HCT116 (cell line): ENCODE measurements around the gene TANC1. TPM values are rescaled to one million over a fixed set of nuclear protein-coding genes. Genes with fewer than 3 reads are reported as not detected.

Source experiments
- ATAC-seq: fragments of 200-7000 bp; cut with Tn5 transposase; 2 replicates; pipeline ENCODE4 v1.9.1; 2020; ENCODE audit warnings: mild to moderate bottlenecking, moderate library complexity
- BruUV-seq: library from RNA; stranded (reverse); fragments of 400-500 nt; replicated peaks from 2 replicates; lab custom pipeline; 2021; lab: Mats Ljungman, UMichigan
- CTCF ChIA-PET: fragments of 300-600 bp; sonication (Branson Sonifier 250); formaldehyde crosslinking; loops from one replicate; lab custom pipeline; 2021; ENCODE audit warnings: antibody characterized with exemption; lab: Charles Lee
- POLR2A ChIA-PET: fragments of 300-600, 350-600 bp; sonication (Branson Sonifier 250); formaldehyde crosslinking; loops from one replicate; lab custom pipeline; 2021; ENCODE audit warnings: antibody characterized with exemption; lab: Charles Lee
- RAD21 ChIA-PET, 2 experiments: fragments of 300-600 bp; sonication (Branson Sonifier 250); formaldehyde crosslinking; loops; one replicate each; lab custom pipeline; 2023; ENCODE audit warnings: low total read pairs in 2 of 2; ENCODE audit not compliant: uncharacterized antibody in 2 of 2, unreplicated experiment in 2 of 2, low non-redundant PET in 1 of 2; lab: Charles Lee
- DNase-seq: peaks from one replicate; pipeline ENCODE4 v3.0.0-alpha.2; 2010; ENCODE audit warnings: low read depth, low spot score
- H2AFZ ChIP-seq: fragments of 200-600 bp; shearing (Covaris generic), sonication (generic); 2 replicates; pipeline ENCODE4 v1.6.1; 2017; ENCODE audit warnings: low read depth, mixed run types, mixed read lengths, antibody characterized with exemption, low read length; ENCODE audit not compliant: poor library complexity, severe bottlenecking
- H3K27ac ChIP-seq: 2 replicates; pipeline ENCODE4 v1.5.1; 2012; ENCODE audit warnings: low read depth, low read length
- H3K27me3 ChIP-seq: fragments of 200-600 bp; sonication (generic); 2 replicates; pipeline ENCODE4 v1.6.1; 2016; ENCODE audit warnings: mixed run types, low read length, mixed read lengths; ENCODE audit not compliant: insufficient read depth
- H3K36me3 ChIP-seq, 2 experiments: fragments of 200-500 bp in 1 of 2; fragments of 200-600 bp in 1 of 2; sonication (Bioruptor generic) in 1 of 2; sonication (generic) in 1 of 2; 2 replicates each; pipeline versions ENCODE4 v1.5.1 to v1.6.1; 2014 to 2016; ENCODE audit warnings: low read length in 2 of 2, inconsistent platforms in 1 of 2, mixed read lengths in 1 of 2, mixed run types in 1 of 2; ENCODE audit not compliant: insufficient read depth in 2 of 2, control insufficient read depth in 1 of 2
- H3K4me1 ChIP-seq, 2 experiments: fragments of 200-600 bp in 1 of 2; sonication (generic) in 1 of 2; 2 replicates each; pipeline versions ENCODE4 v1.5.1 to v1.6.1; 2012 to 2017; ENCODE audit warnings: low read length in 2 of 2, inconsistent platforms in 1 of 2, mild to moderate bottlenecking in 1 of 2, mixed read lengths in 1 of 2, mixed run types in 1 of 2, moderate library complexity in 1 of 2; ENCODE audit not compliant: insufficient read depth in 2 of 2, control insufficient read depth in 1 of 2
- H3K4me2 ChIP-seq: fragments of 200-600 bp; sonication (generic); 2 replicates; pipeline ENCODE4 v1.6.1; 2017; ENCODE audit warnings: mixed run types, low read length, mixed read lengths
- H3K4me3 ChIP-seq, 2 experiments: fragments of 200-600 bp in 1 of 2; sonication (generic) in 1 of 2; replicated peaks in 1 of 2; 2 replicates each; pipeline ENCODE4 v1.5.1; 2011 to 2016; ENCODE audit warnings: low read length in 2 of 2, control low read depth in 1 of 2, low read depth in 1 of 2, mild to moderate bottlenecking in 1 of 2, mixed read lengths in 1 of 2, mixed run types in 1 of 2
- H3K79me2 ChIP-seq: fragments of 200-600 bp; sonication (generic); 2 replicates; pipeline ENCODE4 v1.6.1; 2017; ENCODE audit warnings: mild to moderate bottlenecking, mixed run types, low read length, moderate library complexity, mixed read lengths; ENCODE audit not compliant: insufficient read depth
- H3K9ac ChIP-seq: fragments of 200-600 bp; sonication (generic); 2 replicates; pipeline ENCODE4 v1.6.1; 2016; ENCODE audit warnings: low read length, mixed read lengths
- H3K9me2 ChIP-seq: fragments of 200-600 bp; sonication (generic), shearing (Covaris generic); 2 replicates; pipeline ENCODE4 v1.6.1; 2017; ENCODE audit warnings: mixed run types, mild to moderate bottlenecking, moderate library complexity; ENCODE audit not compliant: insufficient read depth
- H3K9me3 ChIP-seq, 2 experiments: fragments of 200-500 bp in 1 of 2; fragments of 200-600 bp in 1 of 2; sonication (Bioruptor generic) in 1 of 2; sonication (generic) in 1 of 2; 2 replicates each; pipeline ENCODE4 v1.6.1; 2014 to 2017; ENCODE audit warnings: low read length in 2 of 2, mixed read lengths in 2 of 2, inconsistent platforms in 1 of 2, low read depth in 1 of 2, mild to moderate bottlenecking in 1 of 2, mixed run types in 1 of 2, moderate library complexity in 1 of 2; ENCODE audit not compliant: control insufficient read depth in 1 of 2, insufficient read depth in 1 of 2
- H4K20me1 ChIP-seq: fragments of 200-600 bp; sonication (generic), shearing (Covaris generic); 2 replicates; pipeline ENCODE4 v1.6.1; 2017; ENCODE audit warnings: mixed run types, mild to moderate bottlenecking, moderate library complexity; ENCODE audit not compliant: insufficient read depth
- CBX3 ChIP-seq: IDR thresholded peaks from 2 replicates; pipeline ENCODE4 v1.6.1; 2012; ENCODE audit warnings: low read depth
- CTCF ChIP-seq, 3 experiments: fragments of 200-600 bp in 1 of 3; sonication (generic) in 1 of 3; IDR thresholded peaks in 2 of 3; conservative IDR thresholded peaks in 1 of 3; 2 replicates each; pipeline ENCODE4 v1.5.1; 2012 to 2017; ENCODE audit warnings: low read depth in 2 of 3, low read length in 2 of 3, antibody characterized with exemption in 1 of 3, borderline replicate concordance in 1 of 3, control low read depth in 1 of 3, mild to moderate bottlenecking in 1 of 3, mixed read lengths in 1 of 3, mixed run types in 1 of 3, moderate library complexity in 1 of 3; ENCODE audit not compliant: insufficient read depth in 1 of 3
- POLR2A ChIP-seq: IDR thresholded peaks from 2 replicates; pipeline ENCODE4 v1.7.0; 2011; ENCODE audit warnings: borderline replicate concordance; ENCODE audit not compliant: insufficient read depth, insufficient read length; ENCODE audit errors: extremely low read depth
- RAD21 ChIP-seq: IDR thresholded peaks from 2 replicates; pipeline ENCODE4 v1.6.1; 2012; ENCODE audit warnings: low read depth, mild to moderate bottlenecking
- SRF ChIP-seq: IDR thresholded peaks from 2 replicates; pipeline ENCODE4 v1.6.1; 2012; ENCODE audit warnings: low read depth
- ZBTB33 ChIP-seq: IDR thresholded peaks from 2 replicates; pipeline ENCODE4 v1.6.1; 2011; ENCODE audit warnings: mild to moderate bottlenecking, low read length, moderate library complexity; ENCODE audit not compliant: insufficient replicate concordance; ENCODE audit errors: extremely low read depth
- intact Hi-C: fragments of 100-400 bp; cut with micrococcal nuclease; formaldehyde crosslinking; loops from 2 replicates; pipeline ENCODE4 v1.10.0; 2022
- total RNA-seq: library from RNA; stranded (reverse); gene quantifications from one replicate; pipeline ENCODE4 v1.2.1, GENCODE V29; 2021; ENCODE audit not compliant: unreplicated experiment

Gene TANC1
- total RNA-seq, 1 experiment from 2014 or later, result 15.1 TPM

GRCh38 chr2:159186462-159186861 is 218.0 kb downstream of the TANC1 start:
- Histone ChIP-seq H3K9me3 (no peaks in the 10 kb centered on the region), H3K36me3 (no peaks in the 10 kb centered on the region), H2AFZ (no peak overlapping the region), H3K9ac (no peak overlapping the region), H3K4me1 (no peaks in the 10 kb centered on the region), H3K79me2 (no peaks in the 10 kb centered on the region), H3K27ac (no peak overlapping the region), H4K20me1 (no peaks in the 10 kb centered on the region), H3K4me3 (no peak overlapping the region), H3K27me3 (no peaks in the 10 kb centered on the region), H3K9me2 (no peaks in the 10 kb centered on the region), H3K4me2 (no peak overlapping the region)
- ATAC-seq (no peak), DNase-seq (no peak)
- CTCF ChIA-PET, result no interaction called here
- TF ChIP-seq ZBTB33, result no peak
- no peak for TF ChIP-seq SRF
- no peak for TF ChIP-seq POLR2A
- no TSS peak for BruUV-seq
- RAD21 ChIA-PET, result no interaction called here
- intact Hi-C loops, result no loop called here
- POLR2A ChIA-PET, result no interaction called here

- Histone ChIP-seq H3K36me3 (no peaks in the 10 kb centered on the region), H3K4me1 (no peaks in the 10 kb centered on the region), H3K4me3 (no peak overlapping the region), H2AFZ (no peak overlapping the region), H3K27ac (no peak overlapping the region), H4K20me1 (no peaks in the 10 kb centered on the region), H3K9me3 (no peaks in the 10 kb centered on the region), H3K4me2 (no peak overlapping the region)
- DNase-seq, result no peak
- ChIA-PET RAD21 (no interaction called here), CTCF (no interaction called here), POLR2A (no interaction called here)
- BruUV-seq, result no TSS peak
- no peak for ATAC-seq
- TF ChIP-seq CBX3, result no peak
- TF ChIP-seq CTCF (IDR thresholded peaks at IDR 0.05 in 2 of 3, conservative IDR thresholded peaks at IDR 0.05 in 1 of 3; ENCODE audit: borderline replicate concordance in 1 of 3, insufficient read depth in 1 of 3, low read depth in 2 of 3, low read length in 2 of 3), result no peak
- no peak for TF ChIP-seq RAD21
- TF ChIP-seq, all 23 proteins: peak for 0
- no peaks in the 10 kb centered on the region for H3K79me2 ChIP-seq
- no peak overlapping the region for H3K9ac ChIP-seq
- H3K27me3 ChIP-seq, result no peaks in the 10 kb centered on the region
- intact Hi-C loops, result no loop called here
- H3K9me2 ChIP-seq, result no peaks in the 10 kb centered on the region
Observed at GRCh38 chr2:159187106-159187505, 218.7 kb downstream of the TANC1 start.
